Right renal cortex interstitium (tissue), 3 donors: Measurements from ENCODE around the gene DOK7. TPM values are rescaled to one million over a fixed set of nuclear protein-coding genes. Genes with fewer than 3 reads are reported as not detected.

Experiments
- DNase-seq, 3 donors: peaks; one replicate each; pipeline ENCODE4 v3.0.0-alpha.2; 2013; ENCODE audit warnings: low read depth in 3 of 3, low spot score in 2 of 3
- polyA plus RNA-seq, 3 donors: library from polyadenylated mRNA; unstranded; fragments of 120-200 nt; gene quantifications; one replicate each; pipeline ENCODE4 v1.2.1, GENCODE V29; 2013; ENCODE audit not compliant: insufficient read length in 3 of 3

Gene DOK7
- polyA plus RNA-seq, 3 donors: 1.2 to 2.3 (median 1.6) TPM

DNA sequence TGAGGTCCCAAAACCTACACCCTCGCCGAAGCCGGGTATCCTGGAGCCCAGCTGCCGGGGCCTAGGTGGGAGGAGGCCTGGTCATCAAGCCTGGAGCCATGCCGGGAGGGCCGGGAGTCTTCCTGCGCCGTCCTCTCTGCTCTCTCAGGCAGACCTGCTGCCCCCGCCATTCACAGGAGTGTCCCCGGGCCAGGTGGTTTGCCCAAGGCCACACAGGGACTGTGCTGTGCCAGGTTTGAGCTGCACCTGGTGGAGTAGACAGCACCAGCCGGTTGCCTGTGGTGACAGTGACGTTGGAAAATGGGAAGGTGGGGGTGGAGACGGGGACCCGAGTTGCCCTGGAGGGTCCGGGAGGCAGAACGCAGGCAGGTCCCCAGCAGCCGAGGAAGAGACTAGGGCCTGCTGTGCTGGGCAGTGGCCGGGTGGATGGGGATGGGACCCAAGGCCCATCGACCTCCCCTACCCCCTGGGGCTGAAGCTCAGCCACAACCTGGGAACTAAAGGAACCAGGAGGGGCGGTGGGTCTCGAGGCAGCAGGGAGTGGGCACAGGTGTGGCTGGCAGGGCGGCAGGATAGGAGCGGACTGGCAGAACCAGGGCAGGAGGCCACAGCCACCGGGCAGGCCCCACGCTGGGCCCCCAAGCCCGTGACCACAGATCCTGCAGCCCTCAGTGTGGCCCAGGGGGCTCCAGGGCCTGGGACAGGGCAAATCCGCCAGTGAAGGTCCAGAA lies 9.5 kb downstream of the DOK7 start:
- no peak for DNase-seq

GRCh38 chr4:3473181-3473950 lies 10.3 kb downstream of the DOK7 start:
- DNase-seq: no peak

- DNase-seq: no peak
Observed at GRCh38 chr4:3473996-3474765, 11.1 kb downstream of the DOK7 start.

GRCh38 chr4:3475041-3475712 lies 12.1 kb downstream of the DOK7 start:
- no peak for DNase-seq

GRCh38 chr4:3475713-3476260 lies 12.7 kb downstream of the DOK7 start:
- no peak for DNase-seq

DNA sequence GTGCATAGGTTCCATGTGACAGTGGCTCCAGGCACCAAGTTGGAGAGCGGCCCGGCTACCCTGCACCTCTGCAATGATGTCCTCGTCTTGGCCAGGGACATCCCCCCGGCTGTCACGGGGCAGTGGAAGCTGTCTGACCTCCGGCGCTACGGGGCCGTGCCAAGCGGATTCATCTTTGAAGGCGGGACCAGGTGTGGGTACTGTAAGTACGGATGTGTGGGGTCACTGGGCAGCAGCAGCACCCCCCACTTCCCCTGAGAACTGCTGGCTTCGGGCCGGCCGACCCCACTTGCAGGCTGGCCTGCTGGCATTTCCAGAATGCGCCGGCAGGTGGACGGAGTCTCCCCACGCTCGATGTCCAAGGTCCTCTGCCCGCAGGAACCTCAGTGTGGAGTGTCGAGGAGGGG lies 13.2 kb downstream of the DOK7 start:
- DNase-seq: no peak

- no peak for DNase-seq
Observed at GRCh38 chr4:3476936-3477749, 14.0 kb downstream of the DOK7 start.

- DNase-seq: no peak
Observed at GRCh38 chr4:3477750-3478430, 14.8 kb downstream of the DOK7 start.

DNA sequence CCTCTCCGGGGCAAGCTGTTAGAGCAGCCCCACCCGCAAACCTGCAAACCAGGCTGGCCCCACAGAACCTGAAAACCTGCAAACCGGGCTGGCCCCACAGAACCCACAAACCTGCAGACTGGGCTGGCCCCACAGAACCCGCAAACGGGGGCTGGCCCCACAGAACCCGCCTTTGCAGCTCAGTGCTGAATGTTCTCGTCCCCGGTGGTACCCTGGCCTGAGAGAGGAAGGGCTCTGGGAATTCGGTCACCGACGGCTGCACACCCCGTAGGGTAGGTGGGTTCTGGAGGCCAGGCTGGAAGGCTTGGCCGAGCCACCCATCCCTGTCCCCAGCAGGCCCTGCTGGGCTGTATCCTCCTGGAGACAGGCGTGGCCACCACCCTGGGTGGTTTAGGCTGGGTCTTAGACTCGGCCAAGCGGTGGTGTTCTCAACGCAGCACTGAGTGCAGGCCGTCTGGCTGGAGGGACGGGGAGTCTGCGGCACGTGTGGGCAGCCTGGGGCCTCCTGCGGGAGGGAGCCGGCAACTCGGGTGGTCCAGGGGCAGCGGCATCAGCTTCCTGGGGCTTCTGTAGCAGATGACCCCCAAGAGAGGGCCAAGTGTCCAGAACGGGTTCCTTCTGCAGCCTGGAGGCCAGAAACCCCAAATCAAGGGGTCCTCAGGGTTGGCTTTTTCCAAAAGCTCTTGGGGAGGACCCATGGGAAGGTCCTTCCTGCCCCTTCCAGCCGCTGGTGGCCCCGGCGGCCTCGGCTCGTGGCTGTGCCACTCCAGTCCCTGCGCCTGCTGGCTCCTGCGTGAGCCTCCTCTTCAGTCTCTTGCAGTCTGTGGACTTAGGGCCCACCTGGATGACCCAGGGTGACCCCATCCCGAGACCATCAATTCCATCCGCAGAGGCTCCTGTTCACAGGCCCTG lies 15.6 kb downstream of the DOK7 start:
- no peak for DNase-seq

- DNase-seq: no peak
Observed at GRCh38 chr4:3479358-3480101, 16.4 kb downstream of the DOK7 start.

- DNase-seq: peak in 1 of 3 donors; percentile 58
Observed at GRCh38 chr4:3480528-3481112, 17.5 kb downstream of the DOK7 start.

- no peak for DNase-seq
Observed at GRCh38 chr4:3481113-3481531, 18.0 kb downstream of the DOK7 start.

GRCh38 chr4:3481783-3482393 lies 18.8 kb downstream of the DOK7 start:
- DNase-seq: no peak

DNA sequence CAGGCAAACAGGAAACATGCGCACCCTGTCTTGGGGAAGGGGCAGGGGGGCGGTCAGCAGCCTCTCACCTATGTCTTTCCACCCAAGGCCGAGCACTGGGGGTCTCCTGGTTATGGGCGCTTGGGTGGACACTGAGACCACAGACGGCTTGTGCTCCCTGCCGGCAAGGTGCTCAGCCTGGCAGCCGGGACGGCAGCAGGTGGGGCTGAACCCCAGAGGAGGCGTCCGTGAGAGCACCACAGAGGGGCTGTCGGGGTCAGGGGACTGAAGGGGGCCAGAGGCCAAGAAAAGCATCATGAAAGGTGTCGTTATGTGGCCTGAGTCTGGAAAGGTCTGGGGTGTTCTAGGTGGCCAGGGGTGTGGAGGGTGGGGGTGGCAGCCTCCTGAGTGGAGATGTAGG lies 19.6 kb downstream of the DOK7 start:
- no peak for DNase-seq

DNA sequence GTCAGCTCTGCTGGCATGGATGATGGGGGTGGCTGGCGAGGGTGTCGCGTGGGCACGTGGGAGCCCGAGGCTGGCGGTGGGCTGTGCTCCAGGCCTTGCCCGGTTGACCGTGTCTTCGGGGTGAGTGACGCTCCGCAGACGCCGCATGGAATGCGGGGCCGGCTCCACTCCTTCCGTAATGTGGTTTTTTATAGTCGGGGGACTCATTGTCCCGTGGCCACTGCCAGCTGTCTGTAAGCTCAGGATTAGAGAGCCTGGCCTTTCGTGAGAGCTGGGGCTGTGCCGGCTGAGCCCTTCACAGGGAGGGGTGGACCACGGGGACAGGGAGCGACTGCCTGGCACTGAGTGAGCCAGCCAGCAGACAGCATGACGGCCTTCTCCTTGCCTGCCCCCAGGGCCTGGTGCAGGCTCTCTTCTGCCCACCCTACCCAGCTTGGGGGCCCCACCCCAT lies 20.4 kb downstream of the DOK7 start:
- no peak for DNase-seq
